ENCODE results near the gene CCDC27.
"Not testable (repeated sequence)": the region's sequence is repeated elsewhere in the genome, so short reads cannot be mapped to it uniquely, and the experiment has no call there.

CCDC27 gene

DNA sequence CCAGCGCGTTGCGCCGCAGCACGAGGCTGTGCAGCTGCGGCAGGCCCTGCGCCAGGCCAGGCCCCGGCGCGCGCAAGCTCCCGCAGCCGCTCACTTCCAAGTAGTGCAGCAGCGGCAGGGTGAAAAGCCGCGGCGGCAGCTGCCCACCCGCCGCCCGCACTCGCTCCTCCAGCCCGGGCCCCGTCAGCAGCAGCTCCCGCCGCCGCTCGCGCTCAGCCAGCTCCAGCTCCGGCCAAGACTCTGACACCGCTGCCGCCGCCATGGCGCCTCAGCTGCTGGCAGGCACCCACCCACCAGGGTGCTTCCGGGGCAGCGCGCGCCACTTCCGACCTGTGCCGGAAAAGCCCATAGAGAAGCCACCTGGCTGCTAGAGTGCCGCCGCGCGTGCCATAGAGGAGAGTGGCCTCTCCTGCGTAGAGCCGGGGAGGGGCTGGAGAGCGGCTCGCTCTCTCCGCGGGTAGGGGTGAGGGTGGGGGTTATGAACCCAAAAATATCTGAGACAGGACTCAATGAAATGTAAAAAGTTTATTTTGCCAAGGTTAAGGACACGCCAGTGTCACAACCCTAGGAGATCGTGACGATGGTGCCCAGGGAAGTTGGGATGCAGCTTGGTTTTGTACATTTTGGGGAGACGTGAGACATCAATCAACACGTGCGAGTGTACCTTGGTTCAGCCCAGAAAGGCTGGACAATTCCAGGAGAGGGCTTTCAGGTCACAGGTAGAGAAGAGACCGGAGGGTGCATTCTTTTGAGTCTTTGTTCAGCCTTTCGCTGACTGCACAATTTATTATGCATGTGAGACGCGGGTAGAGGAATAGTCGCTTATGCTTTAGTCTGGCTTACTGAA is 44.2 kb downstream of the CCDC27 start, which contains the start of gene LRRC47:
LRRC47 (minus strand) TSS at position 284 of the 847 bp plus-strand sequence; CDS start at position 262, 22 bp downstream.
- H3K27me3 ChIP-seq (ENCODE audit: insufficient read depth, poor library complexity, severe bottlenecking) = no peaks in the 10 kb centered on the region
- peaks cover 17% of the 10 kb centered on the region for H3K4me1 ChIP-seq (ENCODE audit: insufficient read depth, poor library complexity, severe bottlenecking)
- no peaks in the 10 kb centered on the region for H3K9me3 ChIP-seq (ENCODE audit: severe bottlenecking)
- DNase-seq (ENCODE audit: low spot score) (peak; percentile 93), ATAC-seq (ENCODE audit: low read depth) (peak; percentile 97)
- H3K36me3 ChIP-seq (ENCODE audit: low read depth) = peaks cover 10% of the 10 kb centered on the region; the same call in 1 of the 2 replicates
- peak within 1 kb of the TSS; percentile 98 for H3K4me3 ChIP-seq (ENCODE audit: severe bottlenecking)
- no peak for TF ChIP-seq CTCF (IDR thresholded peaks at IDR 0.05; ENCODE audit: poor library complexity, severe bottlenecking)
- peak within 1 kb of the TSS; percentile 24 for H3K27ac ChIP-seq (ENCODE audit: poor library complexity, severe bottlenecking)

DNA sequence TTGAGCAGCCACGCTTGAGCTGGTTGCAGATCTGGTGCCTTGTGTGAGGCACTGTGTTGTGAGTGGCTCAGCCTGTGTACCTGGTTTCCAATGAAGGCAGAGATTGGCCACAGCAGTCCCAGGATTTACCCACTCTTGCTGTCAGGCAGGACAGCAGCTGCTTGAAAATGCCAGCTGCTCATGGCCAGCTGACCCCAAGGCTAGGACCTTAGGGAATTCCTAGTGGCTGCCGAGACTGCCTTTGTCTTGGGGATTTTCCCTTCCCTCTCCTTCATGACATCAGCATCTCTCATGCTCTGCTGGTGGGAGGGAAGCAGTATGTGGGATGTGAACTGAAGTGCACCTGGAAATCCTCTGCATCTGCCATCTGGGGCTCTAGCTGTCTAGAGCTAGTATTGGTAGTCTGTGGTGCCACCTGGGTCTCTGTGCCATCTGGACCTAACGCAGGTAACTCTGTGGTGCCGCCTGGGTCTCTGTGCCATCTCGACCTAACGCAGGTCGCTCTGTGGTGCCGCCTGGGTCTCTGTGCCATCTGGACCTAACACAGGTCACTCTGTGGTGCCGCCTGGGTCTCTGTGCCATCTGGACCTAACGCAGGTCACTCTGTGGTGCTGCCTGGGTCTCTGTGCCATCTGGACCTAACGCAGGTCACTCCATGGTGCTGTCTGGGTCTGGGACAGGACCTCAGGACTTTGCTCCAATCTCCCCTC is 47.9 kb downstream of the CCDC27 start:
- Histone ChIP-seq H3K9me3 (ENCODE audit: severe bottlenecking) (no peaks in the 10 kb centered on the region), H3K4me3 (ENCODE audit: severe bottlenecking) (no peak overlapping the region), H3K27ac (ENCODE audit: poor library complexity, severe bottlenecking) (no peak overlapping the region), H3K36me3 (ENCODE audit: low read depth) (no peaks in the 10 kb centered on the region), H3K4me1 (ENCODE audit: insufficient read depth, poor library complexity, severe bottlenecking) (peaks cover 3% of the 10 kb centered on the region), H3K27me3 (ENCODE audit: insufficient read depth, poor library complexity, severe bottlenecking) (no peaks in the 10 kb centered on the region)
- no peak for TF ChIP-seq CTCF (IDR thresholded peaks at IDR 0.05; ENCODE audit: poor library complexity, severe bottlenecking)
- DNase-seq (ENCODE audit: low spot score) (no peak), ATAC-seq (ENCODE audit: low read depth) (no peak)

- ATAC-seq (ENCODE audit: low read depth) = not testable (repeated sequence)
These were observed 48.5 kb downstream of the CCDC27 start for GRCh38 chr1:3800795-3801194.

GRCh38 chr1:3803905-3804626 is 51.8 kb downstream of the CCDC27 start:
- no peaks in the 10 kb centered on the region for H3K36me3 ChIP-seq (ENCODE audit: low read depth)
- no peak overlapping the region for H3K27ac ChIP-seq (ENCODE audit: poor library complexity, severe bottlenecking)
- TF ChIP-seq CTCF (IDR thresholded peaks at IDR 0.05; ENCODE audit: poor library complexity, severe bottlenecking) = no peak
- H3K4me1 ChIP-seq (ENCODE audit: insufficient read depth, poor library complexity, severe bottlenecking) = no peaks in the 10 kb centered on the region
- H3K4me3 ChIP-seq (ENCODE audit: severe bottlenecking) = no peak overlapping the region
- H3K27me3 ChIP-seq (ENCODE audit: insufficient read depth, poor library complexity, severe bottlenecking) = no peaks in the 10 kb centered on the region
- H3K9me3 ChIP-seq (ENCODE audit: severe bottlenecking) = peaks cover 8% of the 10 kb centered on the region
- no peak for ATAC-seq (ENCODE audit: low read depth)
- no peak for DNase-seq (ENCODE audit: low spot score)

More at GRCh38 chr1:3800795-3801194, 48.5 kb downstream of the CCDC27 start:
- H3K4me3 ChIP-seq (ENCODE audit: severe bottlenecking); H3K27ac ChIP-seq (ENCODE audit: poor library complexity, severe bottlenecking); H3K27me3 ChIP-seq (ENCODE audit: insufficient read depth, poor library complexity, severe bottlenecking); H3K4me1 ChIP-seq (ENCODE audit: insufficient read depth, poor library complexity, severe bottlenecking); H3K36me3 ChIP-seq (ENCODE audit: low read depth); H3K9me3 ChIP-seq (ENCODE audit: severe bottlenecking); DNase-seq (ENCODE audit: low spot score): not testable (repeated sequence)

DNA sequence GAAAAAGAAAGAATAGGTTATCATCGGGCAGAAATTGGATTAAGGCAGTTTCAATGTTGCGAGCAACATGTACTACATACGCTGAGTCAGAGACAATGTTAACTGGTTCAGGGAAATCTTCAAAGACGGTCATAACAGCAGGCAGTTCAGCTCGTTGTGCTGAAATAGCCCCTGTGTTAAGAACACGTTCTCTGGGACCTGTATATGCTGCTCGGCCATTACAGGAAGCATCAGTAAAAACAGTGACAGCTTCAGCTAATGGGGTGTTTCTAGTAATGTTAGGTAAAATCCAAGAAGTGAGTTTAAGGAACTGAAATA is 52.3 kb downstream of the CCDC27 start:
- not testable (repeated sequence) for H3K27ac ChIP-seq (ENCODE audit: poor library complexity, severe bottlenecking); H3K4me3 ChIP-seq (ENCODE audit: severe bottlenecking); H3K9me3 ChIP-seq (ENCODE audit: severe bottlenecking); H3K4me1 ChIP-seq (ENCODE audit: insufficient read depth, poor library complexity, severe bottlenecking); H3K27me3 ChIP-seq (ENCODE audit: insufficient read depth, poor library complexity, severe bottlenecking); ATAC-seq (ENCODE audit: low read depth); DNase-seq (ENCODE audit: low spot score); H3K36me3 ChIP-seq (ENCODE audit: low read depth)
